AG04450 (cell line): Measurements from ENCODE around the gene PINK1. TPM values are rescaled to one million over a fixed set of nuclear protein-coding genes. Genes with fewer than 3 reads are reported as not detected.
"Not testable (repeated sequence)": the region's sequence is repeated elsewhere in the genome, so short reads cannot be mapped to it uniquely, and the experiment has no call there.

Experiments
- CTCF ChIA-PET: fragments of 300-600, 350-600 bp; formaldehyde crosslinking; extraction: SDS; loops from one replicate; lab custom pipeline; 2022; ENCODE audit warnings: antibody characterized with exemption, inconsistent platforms; lab: Charles Lee
- POLR2A ChIA-PET: fragments of 350-600 bp; formaldehyde crosslinking; extraction: SDS; loops from one replicate; lab custom pipeline; 2021; ENCODE audit warnings: antibody characterized with exemption, inconsistent platforms; lab: Yijun Ruan, JAX
- DNase-seq: peaks from one replicate; pipeline ENCODE4 v3.0.0-alpha.2; 2011; ENCODE audit warnings: low read depth, low spot score
- H3K27ac ChIP-seq: one replicate; pipeline ENCODE4 v1.5.1; 2012; ENCODE audit warnings: low read depth, low read length, control low read depth
- H3K27me3 ChIP-seq: one replicate; pipeline ENCODE4 v1.6.0; 2012; ENCODE audit warnings: low read length; ENCODE audit not compliant: control insufficient read depth, insufficient read depth
- H3K4me3 ChIP-seq: 2 replicates; pipeline ENCODE4 v1.5.1; 2011; ENCODE audit warnings: mild to moderate bottlenecking, low read depth, low read length, control low read depth
- H3K9me3 ChIP-seq: 2 replicates; pipeline ENCODE4 v1.5.1; 2012; ENCODE audit warnings: low read length; ENCODE audit not compliant: control insufficient read depth, insufficient read depth
- CTCF ChIP-seq: IDR thresholded peaks from 2 replicates; pipeline ENCODE4 v1.5.1; 2011; ENCODE audit warnings: low read depth, low read length, control low read depth, inconsistent platforms
- polyA plus RNA-seq: library from polyadenylated mRNA; depleted of rRNA; stranded (reverse); fragments of >200 nt; gene quantifications from 2 replicates; pipeline ENCODE4 v1.2.3, GENCODE V29; 2011

PINK1 gene
- polyA plus RNA-seq, 1 experiment = 43.8 TPM

DNA sequence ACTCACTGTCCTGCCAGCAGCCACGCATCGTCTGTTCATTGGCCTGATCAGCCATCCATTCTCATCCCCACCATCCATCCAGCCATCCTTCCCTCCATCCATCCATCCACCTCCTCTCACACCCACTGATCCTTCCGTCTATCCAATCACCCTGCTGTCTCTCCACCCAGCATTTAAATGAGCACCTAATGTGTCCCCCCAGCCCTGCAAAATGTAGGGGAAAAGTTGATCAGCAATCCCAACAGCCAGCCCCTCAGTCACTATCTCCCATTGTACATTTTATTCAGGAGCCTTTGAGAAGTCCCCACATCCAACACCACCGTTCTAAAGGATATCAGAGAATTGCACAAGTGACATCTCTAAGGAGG is 39.0 kb downstream of the PINK1 start:
- DNase-seq = no peak
- Histone ChIP-seq H3K27me3 (no peaks in the 10 kb centered on the region), H3K9me3 (no peaks in the 10 kb centered on the region), H3K27ac (no peak overlapping the region), H3K4me3 (no peak overlapping the region)
- ChIA-PET POLR2A (interaction anchor here (0.7 kb wide), 1 partner anchor 114 kb away, joined by 4 read pairs; the partner anchor contains the start of gene HP1BP3), CTCF (no interaction called here)
- no peak for TF ChIP-seq CTCF

DNA sequence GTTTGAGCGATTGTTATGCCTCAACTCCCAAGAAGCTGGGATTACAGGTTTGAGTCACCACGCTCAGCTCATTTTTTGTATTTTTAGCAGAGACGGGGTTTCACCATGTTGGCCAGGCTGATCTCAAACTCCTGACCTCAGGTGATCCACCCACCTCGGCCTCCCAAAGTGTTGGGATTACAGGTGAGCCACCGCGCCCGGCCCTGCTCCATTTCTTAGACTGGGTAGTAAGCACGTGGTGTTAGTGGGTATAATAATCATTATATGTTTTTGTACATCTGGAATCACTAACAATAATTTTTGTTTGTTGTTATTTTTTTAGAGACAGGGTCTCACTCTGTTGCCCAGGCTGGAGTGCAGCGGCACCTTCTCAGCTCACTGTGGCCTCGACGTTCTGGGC is 40.4 kb downstream of the PINK1 start:
- H3K4me3 ChIP-seq, H3K9me3 ChIP-seq, POLR2A ChIA-PET, DNase-seq, H3K27me3 ChIP-seq, H3K27ac ChIP-seq: not testable (repeated sequence)
- CTCF ChIA-PET = interaction anchor here (1.0 kb wide), 1 partner anchor 23 kb away, joined by 3 read pairs; no protein-coding TSS in a partner anchor

- no peak overlapping the region for H3K27ac ChIP-seq
- no peaks in the 10 kb centered on the region for H3K9me3 ChIP-seq
- TF ChIP-seq CTCF = no peak
- no peaks in the 10 kb centered on the region for H3K27me3 ChIP-seq
- ChIA-PET POLR2A (no interaction called here), CTCF (no interaction called here)
- H3K4me3 ChIP-seq = no peak overlapping the region
- no peak for DNase-seq
Observed at GRCh38 chr1:20678599-20678998, 45.3 kb downstream of the PINK1 start.

GRCh38 chr1:20680269-20680668 is 47.0 kb downstream of the PINK1 start:
- Histone ChIP-seq H3K4me3 (no peak overlapping the region), H3K27ac (no peak overlapping the region), H3K9me3 (no peaks in the 10 kb centered on the region), H3K27me3 (no peaks in the 10 kb centered on the region)
- no peak for TF ChIP-seq CTCF
- ChIA-PET POLR2A (no interaction called here), CTCF (interaction anchor here (0.8 kb wide), 2 partner anchors 16 to 19 kb away, joined by 3 read pairs; no protein-coding TSS in a partner anchor)
- DNase-seq = no peak

GRCh38 chr1:20681999-20682398 is 48.7 kb downstream of the PINK1 start:
- Histone ChIP-seq H3K27ac (no peak overlapping the region), H3K4me3 (no peak overlapping the region), H3K9me3 (no peaks in the 10 kb centered on the region), H3K27me3 (no peaks in the 10 kb centered on the region)
- TF ChIP-seq CTCF = no peak
- DNase-seq = no peak
- ChIA-PET POLR2A (no interaction called here), CTCF (no interaction called here)
